MM.1S (cell line): ENCODE data around the gene AMIGO2.

Source experiments
- CTCF ChIP-seq: fragments of 300-600 bp; sonication (generic); IDR thresholded peaks from 2 replicates; pipeline ENCODE4 v1.5.1; 2016; ENCODE audit warnings: antibody characterized with exemption, low read length, mixed read lengths
- EZH2 ChIP-seq: fragments of 300-600 bp; sonication (generic); optimal IDR thresholded peaks from 2 replicates; pipeline ENCODE3; 2017; ENCODE audit warnings: low read depth, mild to moderate bottlenecking, antibody characterized with exemption, low read length, mixed read lengths
- EZH2phosphoT487 ChIP-seq: fragments of 300-600 bp; sonication (generic); IDR thresholded peaks from 2 replicates; pipeline ENCODE4 v1.6.1; 2018; ENCODE audit warnings: antibody characterized with exemption, low read length

GRCh38 chr12:47078733-47079467 lies 859 bp downstream of the AMIGO2 start:
- no peak for TF ChIP-seq CTCF
- TF ChIP-seq EZH2phosphoT487 = no peak
- TF ChIP-seq EZH2 = no peak
